ENCODE results near the gene PCBP2. TPM values are rescaled to one million over a fixed set of nuclear protein-coding genes. Genes with fewer than 3 reads are reported as not detected.
"Not testable (repeated sequence)": the region's sequence is repeated elsewhere in the genome, so short reads cannot be mapped to it uniquely, and the experiment has no call there.

Gene PCBP2
- total RNA-seq, 1 experiment from 2014 or later = 981 TPM

GRCh38 chr12:53431187-53431586 is 20.7 kb upstream of the PCBP2 start:
- Mint-ChIP-seq H3K36me3 (no peaks in the 10 kb centered on the region), H3K9me3 (no peaks in the 10 kb centered on the region), H3K4me3 (no peak overlapping the region), H3K27ac (no peak overlapping the region), H3K4me1 (no peaks in the 10 kb centered on the region), H3K27me3 (ENCODE audit: low read depth) (no peaks in the 10 kb centered on the region)
- DNase-seq (ENCODE audit: low spot score) = no peak
- ChIA-PET POLR2A (interaction anchor here (1.0 kb wide), 1 partner anchor 10 kb away, joined by 3 read pairs; the partner anchor contains the start of gene PRR13), CTCF (interaction anchor here (2.1 to 4.2 kb wide), 3 partner anchors 10 to 110 kb away, joined by 5 to 22 read pairs (median 9); partner anchors contain the start of gene AAAS)
- no peak for ATAC-seq
- TF ChIP-seq IRF1 (CRISPR knock-in tag; IDR thresholded peaks at IDR 0.05) = no peak
- no peak for TF ChIP-seq MYBL2 (CRISPR knock-in tag; IDR thresholded peaks at IDR 0.05)
- no peak for TF ChIP-seq ZNF121 (CRISPR knock-in tag; IDR thresholded peaks at IDR 0.05)
- no peak for TF ChIP-seq NFATC4 (CRISPR knock-in tag; IDR thresholded peaks at IDR 0.05)
- TF ChIP-seq, protein P1, sequence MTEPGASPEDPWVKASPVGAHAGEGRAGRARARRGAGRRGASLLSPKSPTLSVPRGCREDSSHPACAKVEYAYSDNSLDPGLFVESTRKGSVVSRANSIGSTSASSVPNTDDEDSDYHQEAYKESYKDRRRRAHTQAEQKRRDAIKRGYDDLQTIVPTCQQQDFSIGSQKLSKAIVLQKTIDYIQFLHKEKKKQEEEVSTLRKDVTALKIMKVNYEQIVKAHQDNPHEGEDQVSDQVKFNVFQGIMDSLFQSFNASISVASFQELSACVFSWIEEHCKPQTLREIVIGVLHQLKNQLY (CRISPR knock-in tag; IDR thresholded peaks at IDR 0.05) = no peak

GRCh38 chr12:53435326-53435725 is 16.6 kb upstream of the PCBP2 start:
- H3K27me3 Mint-ChIP-seq (ENCODE audit: low read depth); ATAC-seq; H3K9me3 Mint-ChIP-seq; H3K27ac Mint-ChIP-seq; H3K4me1 Mint-ChIP-seq; H3K4me3 Mint-ChIP-seq; DNase-seq (ENCODE audit: low spot score); H3K36me3 Mint-ChIP-seq; POLR2A ChIA-PET: not testable (repeated sequence)
- CTCF ChIA-PET = interaction anchor here (0.7 to 1.8 kb wide), 3 partner anchors 14 to 224 kb away, joined by 4 to 8 read pairs (median 5); partner anchors contain the start of gene AAAS

- DNase-seq (ENCODE audit: low spot score); H3K4me3 Mint-ChIP-seq; H3K27me3 Mint-ChIP-seq (ENCODE audit: low read depth); ATAC-seq; H3K9me3 Mint-ChIP-seq; H3K27ac Mint-ChIP-seq; POLR2A ChIA-PET: not testable (repeated sequence)
- CTCF ChIA-PET = interaction anchor here (0.8 to 1.5 kb wide), 2 partner anchors 43 to 118 kb away, joined by 3 to 4 read pairs; partner anchors contain the start of gene AAAS
- Mint-ChIP-seq H3K4me1 (peaks cover 27% of the 10 kb centered on the region), H3K36me3 (peaks cover 12% of the 10 kb centered on the region)
Measured at GRCh38 chr12:53439582-53439981, 12.3 kb upstream of the PCBP2 start.

DNA sequence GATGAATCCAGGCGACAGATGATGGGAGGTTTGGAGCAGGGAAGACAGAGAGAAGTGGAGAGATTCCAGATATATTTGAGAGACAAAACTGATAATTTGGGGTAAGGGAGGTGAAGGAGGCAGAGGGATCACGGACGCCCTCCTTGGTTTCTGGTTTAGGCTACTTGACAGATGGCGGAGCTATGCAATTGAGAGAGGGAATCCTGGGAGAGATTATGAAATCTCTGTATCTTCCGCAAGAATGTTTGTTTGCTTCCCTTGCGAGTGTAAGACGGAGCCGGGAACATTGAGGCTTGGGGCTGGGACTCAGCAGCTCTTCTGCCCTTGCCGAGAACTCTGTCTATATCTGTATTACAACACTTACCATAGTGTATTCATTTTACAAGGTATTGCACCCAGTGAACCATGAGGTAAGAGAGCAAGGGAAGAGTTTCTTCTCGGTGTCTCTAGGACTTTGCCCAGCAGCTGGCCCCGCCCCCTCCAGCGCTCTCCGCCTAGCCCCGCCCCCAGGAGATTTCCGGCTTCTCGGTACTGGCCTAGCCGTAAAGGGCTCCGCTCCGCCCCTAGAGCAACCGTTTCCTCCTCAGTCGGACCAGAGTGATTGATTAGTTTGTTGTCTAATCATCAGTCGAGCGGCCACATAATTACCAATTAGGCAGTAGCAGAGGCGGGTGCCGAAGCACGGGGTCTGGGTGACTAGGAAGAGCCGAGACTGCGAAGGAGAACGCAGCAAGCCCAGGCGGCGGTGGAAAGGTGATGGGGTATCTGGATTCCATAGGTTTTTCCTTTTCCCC is 10.7 kb upstream of the PCBP2 start, which contains the start of gene PRR13:
PRR13 (plus strand) TSS at position 695 of the 794 bp plus-strand sequence. CDS start 981 bp downstream, outside the sequence.
- ChIA-PET POLR2A (interaction anchor here (0.7 to 1.3 kb wide), 7 partner anchors 10 to 226 kb away, joined by 3 to 7 read pairs (median 4); partner anchors contain the start of genes AAAS and SP1), CTCF (interaction anchor here (0.9 to 1.3 kb wide), 5 partner anchors 20 to 120 kb away, joined by 3 to 14 read pairs (median 8); partner anchors contain the start of gene AAAS)
- H3K27ac Mint-ChIP-seq = peak within 1 kb of the TSS; percentile 99
- DNase-seq (ENCODE audit: low spot score) = peak; percentile 99
- H3K9me3 Mint-ChIP-seq = no peaks in the 10 kb centered on the region
- peak within 1 kb of the TSS; percentile 94 for H3K4me3 Mint-ChIP-seq
- H3K4me1 Mint-ChIP-seq = peaks cover 32% of the 10 kb centered on the region
- ATAC-seq = peak; percentile 99
- H3K27me3 Mint-ChIP-seq (ENCODE audit: low read depth) = no peaks in the 10 kb centered on the region
- peaks cover 25% of the 10 kb centered on the region for H3K36me3 Mint-ChIP-seq
- TF ChIP-seq OVOL2 (CRISPR knock-in tag; IDR thresholded peaks at IDR 0.05; ENCODE audit: borderline replicate concordance) = no peak
- TF ChIP-seq, protein P1 (CRISPR knock-in tag; IDR thresholded peaks at IDR 0.05) = no peak
- peak; percentile 79 for TF ChIP-seq NFYB (CRISPR knock-in tag; conservative IDR thresholded peaks at IDR 0.05; ENCODE audit: low read depth)
- TF ChIP-seq RORB (CRISPR knock-in tag; IDR thresholded peaks at IDR 0.05) = no peak
- no peak for TF ChIP-seq ARID4B (CRISPR knock-in tag; IDR thresholded peaks at IDR 0.05; ENCODE audit: borderline replicate concordance)
- TF ChIP-seq USF1 (CRISPR knock-in tag; IDR thresholded peaks at IDR 0.05) = peak; percentile 52; the same call in 1 of the 2 replicates
- TF ChIP-seq, protein P2, sequence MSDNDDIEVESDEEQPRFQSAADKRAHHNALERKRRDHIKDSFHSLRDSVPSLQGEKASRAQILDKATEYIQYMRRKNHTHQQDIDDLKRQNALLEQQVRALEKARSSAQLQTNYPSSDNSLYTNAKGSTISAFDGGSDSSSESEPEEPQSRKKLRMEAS (CRISPR knock-in tag; IDR thresholded peaks at IDR 0.05) = peak; percentile 53; the same call in 1 of the 2 replicates
- no peak for TF ChIP-seq SMAD3 (CRISPR knock-in tag; IDR thresholded peaks at IDR 0.05; ENCODE audit: borderline replicate concordance)
- TF ChIP-seq, protein P3, sequence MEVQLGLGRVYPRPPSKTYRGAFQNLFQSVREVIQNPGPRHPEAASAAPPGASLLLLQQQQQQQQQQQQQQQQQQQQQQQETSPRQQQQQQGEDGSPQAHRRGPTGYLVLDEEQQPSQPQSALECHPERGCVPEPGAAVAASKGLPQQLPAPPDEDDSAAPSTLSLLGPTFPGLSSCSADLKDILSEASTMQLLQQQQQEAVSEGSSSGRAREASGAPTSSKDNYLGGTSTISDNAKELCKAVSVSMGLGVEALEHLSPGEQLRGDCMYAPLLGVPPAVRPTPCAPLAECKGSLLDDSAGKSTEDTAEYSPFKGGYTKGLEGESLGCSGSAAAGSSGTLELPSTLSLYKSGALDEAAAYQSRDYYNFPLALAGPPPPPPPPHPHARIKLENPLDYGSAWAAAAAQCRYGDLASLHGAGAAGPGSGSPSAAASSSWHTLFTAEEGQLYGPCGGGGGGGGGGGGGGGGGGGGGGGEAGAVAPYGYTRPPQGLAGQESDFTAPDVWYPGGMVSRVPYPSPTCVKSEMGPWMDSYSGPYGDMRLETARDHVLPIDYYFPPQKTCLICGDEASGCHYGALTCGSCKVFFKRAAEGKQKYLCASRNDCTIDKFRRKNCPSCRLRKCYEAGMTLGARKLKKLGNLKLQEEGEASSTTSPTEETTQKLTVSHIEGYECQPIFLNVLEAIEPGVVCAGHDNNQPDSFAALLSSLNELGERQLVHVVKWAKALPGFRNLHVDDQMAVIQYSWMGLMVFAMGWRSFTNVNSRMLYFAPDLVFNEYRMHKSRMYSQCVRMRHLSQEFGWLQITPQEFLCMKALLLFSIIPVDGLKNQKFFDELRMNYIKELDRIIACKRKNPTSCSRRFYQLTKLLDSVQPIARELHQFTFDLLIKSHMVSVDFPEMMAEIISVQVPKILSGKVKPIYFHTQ (CRISPR knock-in tag; IDR thresholded peaks at IDR 0.05) = no peak
- TF ChIP-seq USF2 (CRISPR knock-in tag; IDR thresholded peaks at IDR 0.05) = peak; percentile 64
